Lower leg skin (tissue), 4 donors: ENCODE data around the gene PLSCR4. TPM values are rescaled to one million over a fixed set of nuclear protein-coding genes. Genes with fewer than 3 reads are reported as not detected.

Experiments
- DNase-seq, 2 donors: peaks; one replicate each; pipeline ENCODE4 v3.0.0-alpha.2; 2019; ENCODE audit warnings: low spot score in 2 of 2
- H3K4me3 ChIP-seq: fragments of 200-600 bp; sonication (generic); 2 replicates; pipeline ENCODE4 v1.5.1; 2017; ENCODE audit warnings: mild to moderate bottlenecking, low read depth; ENCODE audit not compliant: poor library complexity, severe bottlenecking
- POLR2A ChIP-seq, 2 donors: fragments of 450-650 bp; IDR thresholded peaks; one replicate each; pipeline ENCODE4 v1.6.1; 2016 to 2017; ENCODE audit warnings: antibody characterized with exemption in 2 of 2, mild to moderate bottlenecking in 1 of 2, moderate library complexity in 1 of 2
- WGBS, 2 donors: methylation state at CpG; one replicate each; pipeline ENCODE4 v1.1.5; 2018; 5-methylcytosine and 5-hydroxymethylcytosine counted together
- intact Hi-C: fragments of 100-400 bp; cut with DNase I; formaldehyde crosslinking; loops from one replicate; pipeline ENCODE4 v1.15.0; 2023; ENCODE audit warnings: low total_unique reads
- total RNA-seq, 4 donors: library from RNA; depleted of rRNA; stranded (reverse); fragments of >200 nt; gene quantifications; one replicate each; pipeline ENCODE4 v1.1.0, GENCODE V29; 2016
- TF ChIP-seq, protein P1 (sequence below), 3 donors: fragments of 450-650 bp; IDR thresholded peaks; one replicate each; pipeline ENCODE4 v1.5.1; 2016; ENCODE audit warnings: antibody characterized with exemption in 3 of 3, mild to moderate bottlenecking in 3 of 3, moderate library complexity in 2 of 3

The PLSCR4 gene
- total RNA-seq, 4 donors from 2014 or later: 12.3 to 47.2 (median 18.4) TPM

GRCh38 chr3:146160321-146160963, 90.5 kb downstream of the PLSCR4 start:
- WGBS, 2 donors: 0 to 1% methylated on average over 15 to 17 of the region's 35 CpGs
- peak overlapping the region; percentile 82 for H3K4me3 ChIP-seq
- TF ChIP-seq, protein P1, sequence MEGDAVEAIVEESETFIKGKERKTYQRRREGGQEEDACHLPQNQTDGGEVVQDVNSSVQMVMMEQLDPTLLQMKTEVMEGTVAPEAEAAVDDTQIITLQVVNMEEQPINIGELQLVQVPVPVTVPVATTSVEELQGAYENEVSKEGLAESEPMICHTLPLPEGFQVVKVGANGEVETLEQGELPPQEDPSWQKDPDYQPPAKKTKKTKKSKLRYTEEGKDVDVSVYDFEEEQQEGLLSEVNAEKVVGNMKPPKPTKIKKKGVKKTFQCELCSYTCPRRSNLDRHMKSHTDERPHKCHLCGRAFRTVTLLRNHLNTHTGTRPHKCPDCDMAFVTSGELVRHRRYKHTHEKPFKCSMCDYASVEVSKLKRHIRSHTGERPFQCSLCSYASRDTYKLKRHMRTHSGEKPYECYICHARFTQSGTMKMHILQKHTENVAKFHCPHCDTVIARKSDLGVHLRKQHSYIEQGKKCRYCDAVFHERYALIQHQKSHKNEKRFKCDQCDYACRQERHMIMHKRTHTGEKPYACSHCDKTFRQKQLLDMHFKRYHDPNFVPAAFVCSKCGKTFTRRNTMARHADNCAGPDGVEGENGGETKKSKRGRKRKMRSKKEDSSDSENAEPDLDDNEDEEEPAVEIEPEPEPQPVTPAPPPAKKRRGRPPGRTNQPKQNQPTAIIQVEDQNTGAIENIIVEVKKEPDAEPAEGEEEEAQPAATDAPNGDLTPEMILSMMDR (IDR thresholded peaks at IDR 0.05): no peak
- peak; percentile 57 to 90 for DNase-seq
- intact Hi-C loops: no loop called here

DNA sequence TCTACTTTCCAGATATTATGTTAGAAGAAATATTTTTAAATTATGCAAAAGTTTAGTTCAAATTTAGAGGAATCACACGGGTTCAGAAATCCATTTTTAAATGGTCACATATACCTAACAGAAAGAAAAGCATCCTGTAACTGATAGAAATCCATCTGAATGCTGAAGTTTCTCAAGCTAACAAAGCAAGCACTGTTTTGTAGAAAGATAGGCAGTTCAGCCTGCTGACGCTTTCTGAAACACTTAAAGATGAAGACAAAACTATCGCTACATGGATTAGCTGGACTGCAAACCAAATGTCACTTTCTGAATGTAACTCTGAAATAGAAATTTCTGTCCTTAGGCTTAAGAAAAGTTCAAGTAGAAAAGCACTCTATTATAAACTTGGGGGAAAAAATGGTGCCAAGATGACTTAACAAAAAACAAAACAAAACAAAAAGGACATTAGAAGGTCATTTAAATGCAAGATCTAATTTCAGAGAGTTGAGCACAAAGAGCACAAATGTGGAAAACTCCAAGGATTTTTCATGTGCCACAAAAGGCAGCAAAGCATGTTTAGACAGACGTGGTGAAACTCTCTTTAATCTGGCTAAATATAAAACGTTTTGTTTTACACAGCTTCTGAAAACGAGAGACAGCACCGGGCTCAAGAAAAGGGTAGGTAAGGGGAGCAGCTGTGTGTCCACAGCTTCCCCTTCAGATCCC, 91.1 kb downstream of the PLSCR4 start:
- intact Hi-C loops: loop anchor here (5.0 kb wide), 1 partner anchor 447 kb away; no protein-coding TSS in a partner anchor
- H3K4me3 ChIP-seq: peak overlapping the region; percentile 82
- 17 to 18% methylated on average over 7 of the region's 7 CpGs for WGBS, 2 donors
- no peak for TF ChIP-seq POLR2A (IDR thresholded peaks at IDR 0.05)
- TF ChIP-seq, protein P1 (IDR thresholded peaks at IDR 0.05): no peak
- no peak for DNase-seq

DNA sequence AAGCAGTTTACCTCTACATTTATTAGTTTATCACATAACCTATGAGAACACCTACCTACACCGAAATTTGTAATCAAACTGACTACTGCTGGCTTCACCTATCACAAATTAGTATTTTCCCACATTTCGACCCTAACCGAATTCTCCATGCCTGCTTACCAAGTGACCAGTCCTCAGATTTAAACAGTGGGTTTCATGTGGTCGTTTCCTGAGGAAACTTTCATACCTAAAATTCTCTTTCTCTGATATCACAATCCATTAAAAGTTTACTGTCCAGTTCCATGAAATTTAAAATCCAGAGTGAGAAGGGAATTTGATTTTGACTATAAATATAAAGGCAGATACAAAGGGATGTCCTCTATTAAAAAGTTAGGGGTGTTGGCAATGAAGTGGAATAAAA, 91.9 kb downstream of the PLSCR4 start:
- WGBS, 2 donors: 81 to 87% methylated on average over 4 of the region's 4 CpGs
- H3K4me3 ChIP-seq: no peak overlapping the region
- TF ChIP-seq POLR2A (IDR thresholded peaks at IDR 0.05): no peak
- TF ChIP-seq, protein P1 (IDR thresholded peaks at IDR 0.05): no peak
- intact Hi-C loops: loop anchor here (5.0 kb wide), 1 partner anchor 447 kb away; no protein-coding TSS in a partner anchor
- DNase-seq: no peak

GRCh38 chr3:146157325-146158060, 93.4 kb downstream of the PLSCR4 start:
- intact Hi-C loops: loop anchor here (5.0 kb wide), 1 partner anchor 445 kb away; no protein-coding TSS in a partner anchor
- WGBS, 2 donors: 84 to 86% methylated on average over 2 of the region's 2 CpGs

GRCh38 chr3:146156666-146157314, 94.1 kb downstream of the PLSCR4 start:
- intact Hi-C loops: loop anchor here (5.0 kb wide), 1 partner anchor 444 kb away; no protein-coding TSS in a partner anchor
- H3K4me3 ChIP-seq: no peak overlapping the region
- no peak for DNase-seq
- WGBS, 2 donors: 66 to 75% methylated on average over 3 of the region's 3 CpGs
- no peak for TF ChIP-seq POLR2A (IDR thresholded peaks at IDR 0.05)
- TF ChIP-seq, protein P1 (IDR thresholded peaks at IDR 0.05): no peak

More at GRCh38 chr3:146157325-146158060, 93.4 kb downstream of the PLSCR4 start:
- no peak for TF ChIP-seq POLR2A (IDR thresholded peaks at IDR 0.05)
- no peak for DNase-seq
- H3K4me3 ChIP-seq: no peak overlapping the region
